CD4-positive, alpha-beta T cell treated with Interleukin-17A for 1 hour (primary cell): Measurements from ENCODE around the gene TIMM50.

Experiments used
- DNase-seq: peaks from one replicate; pipeline ENCODE4 v3.0.0-alpha.2; 2020

TIMM50 gene

GRCh38 chr19:39539518-39540332 is 59.1 kb downstream of the TIMM50 start, which contains the start of gene EID2:
Gene EID2 (minus strand): TSS chr19:39540161. CDS start chr19:39540079, 82 bp downstream.
- DNase-seq = peak; percentile 94

DNA sequence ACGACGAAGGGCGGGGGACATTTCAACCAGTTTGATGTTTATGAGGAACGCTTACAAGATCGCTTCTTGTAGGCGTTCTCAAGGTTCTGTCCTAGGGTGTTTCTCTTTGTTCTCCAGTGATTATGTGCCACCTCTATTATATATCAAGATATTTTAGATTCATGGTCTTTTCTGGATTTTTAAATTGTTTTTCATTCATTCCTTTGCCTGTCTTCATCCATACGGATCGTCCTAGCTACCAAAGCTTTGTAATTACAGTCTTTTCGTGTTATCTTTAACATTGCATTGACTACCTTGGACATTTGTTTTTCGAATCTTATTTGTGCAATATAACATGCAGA is 59.7 kb downstream of the TIMM50 start:
- no peak for DNase-seq
